Stimulated activated CD4-positive, alpha-beta T cell treated with anti-CD3 and anti-CD28 coated beads, Interleukin-4, amount 100 ng/mL, for 4 hours (primary cell): ENCODE measurements around the gene IFIT1B.
"Not testable (repeated sequence)": the region's sequence is repeated elsewhere in the genome, so short reads cannot be mapped to it uniquely, and the experiment has no call there.

ENCODE experiments used
- DNase-seq, 2 experiments: peaks; one replicate each; pipeline ENCODE4 v3.0.0-alpha.2; 2020

IFIT1B gene

DNA sequence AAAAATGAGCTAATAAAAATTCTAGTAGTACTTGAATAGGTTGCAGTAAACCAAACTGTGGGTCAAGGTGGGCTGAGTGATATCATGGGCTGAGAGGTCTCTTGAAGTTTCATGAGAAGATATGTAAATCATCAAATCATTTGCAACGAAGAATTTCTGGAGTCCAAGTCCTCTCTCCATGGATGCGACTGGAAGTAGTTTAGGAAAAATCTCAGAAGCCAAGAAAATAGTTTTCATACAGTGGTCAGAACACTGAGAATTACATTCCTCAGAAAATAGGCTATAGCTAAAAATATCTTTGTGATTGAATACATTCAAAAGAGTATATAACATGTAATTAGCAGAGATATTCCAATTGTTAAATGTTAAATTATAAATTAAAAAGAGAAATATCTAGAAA, 10.9 kb downstream of the IFIT1B start:
- DNase-seq, result no peak

DNA sequence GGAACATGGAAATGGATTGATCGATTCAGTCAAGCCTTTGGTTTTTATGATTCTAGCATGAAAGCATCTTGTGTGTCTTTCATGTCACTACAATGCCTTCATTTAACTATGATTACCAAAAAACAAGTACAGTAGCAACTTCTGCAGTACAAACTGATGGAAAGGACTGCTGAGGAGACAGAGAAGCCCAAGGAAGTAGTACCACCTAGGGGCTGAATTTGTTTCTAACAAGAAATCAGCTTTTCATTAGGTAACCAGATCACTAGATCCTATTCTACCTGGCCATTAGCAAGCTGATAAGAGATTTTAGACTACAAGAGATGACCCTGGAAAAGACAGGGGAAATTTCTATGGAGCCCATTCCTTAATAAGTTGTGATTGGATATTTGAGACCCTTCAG, 11.4 kb downstream of the IFIT1B start:
- DNase-seq, result no peak

DNA sequence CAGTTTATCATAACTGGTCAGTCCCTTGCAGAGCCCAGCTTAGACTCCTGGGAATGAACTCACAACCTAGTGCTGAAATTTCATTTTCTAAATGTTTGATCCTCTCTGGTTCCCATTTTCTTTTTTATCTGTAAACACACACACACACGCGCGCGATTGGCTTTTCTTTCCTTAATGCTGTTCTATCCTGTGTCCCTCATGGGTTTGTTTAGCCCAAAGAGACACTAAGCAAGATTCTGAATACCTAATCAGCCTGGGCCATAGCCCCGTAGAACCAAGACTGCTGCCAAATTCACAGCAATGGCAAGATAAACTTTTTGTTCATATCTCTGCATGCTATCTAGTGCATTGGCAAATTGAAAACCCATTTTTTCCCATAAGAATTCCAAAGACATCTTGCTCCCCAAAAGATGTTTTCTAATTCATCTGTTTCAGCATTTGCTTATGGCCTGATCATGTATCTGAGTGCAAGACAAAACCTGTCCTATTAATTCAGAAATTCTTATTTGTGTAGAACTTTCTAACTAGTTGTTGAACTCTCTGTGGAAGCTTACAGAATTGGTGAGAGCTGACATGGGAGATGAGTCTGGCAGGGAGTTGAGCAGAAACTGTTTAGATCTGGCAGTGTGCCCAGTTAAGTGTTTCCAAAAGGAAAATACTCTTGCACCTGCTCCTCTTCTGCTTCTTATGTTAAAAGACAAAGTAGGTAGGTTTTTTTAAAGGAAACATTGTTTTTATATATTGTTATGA, 12.8 kb downstream of the IFIT1B start:
- DNase-seq, result no peak

- DNase-seq, result not testable (repeated sequence)
Measured at GRCh38 chr10:89391226-89391576, 13.3 kb downstream of the IFIT1B start.

GRCh38 chr10:89391907-89392756, 14.3 kb downstream of the IFIT1B start, which contains the start of gene IFIT1:
TSS of gene IFIT1 (plus strand) at chr10:89392623. CDS start at chr10:89392713, 90 bp downstream.
- peak in 1 of 2 experiments; percentile 64 for DNase-seq

GRCh38 chr10:89392974-89393373, 15.1 kb downstream of the IFIT1B start:
- DNase-seq, result no peak

DNA sequence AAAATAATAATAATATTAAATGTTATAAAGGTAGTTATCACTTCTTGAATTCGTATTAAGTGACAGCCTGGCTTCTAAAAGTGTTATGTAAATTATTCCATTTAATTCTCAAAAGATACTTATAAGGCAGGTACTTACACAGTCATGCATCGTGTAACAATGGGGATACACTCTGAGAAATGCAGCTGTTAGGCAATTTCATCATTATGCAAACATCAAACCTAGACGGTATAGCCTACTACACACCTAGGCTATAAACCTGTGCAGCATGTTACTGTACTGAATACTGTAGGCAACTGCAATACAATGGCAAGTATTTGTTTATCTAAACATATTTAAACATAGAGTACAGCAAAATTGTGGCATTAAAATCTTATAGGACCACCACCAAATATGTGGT, 16.0 kb downstream of the IFIT1B start:
- DNase-seq, result no peak

- no peak for DNase-seq
Measured at GRCh38 chr10:89395141-89395540, 17.3 kb downstream of the IFIT1B start.

DNA sequence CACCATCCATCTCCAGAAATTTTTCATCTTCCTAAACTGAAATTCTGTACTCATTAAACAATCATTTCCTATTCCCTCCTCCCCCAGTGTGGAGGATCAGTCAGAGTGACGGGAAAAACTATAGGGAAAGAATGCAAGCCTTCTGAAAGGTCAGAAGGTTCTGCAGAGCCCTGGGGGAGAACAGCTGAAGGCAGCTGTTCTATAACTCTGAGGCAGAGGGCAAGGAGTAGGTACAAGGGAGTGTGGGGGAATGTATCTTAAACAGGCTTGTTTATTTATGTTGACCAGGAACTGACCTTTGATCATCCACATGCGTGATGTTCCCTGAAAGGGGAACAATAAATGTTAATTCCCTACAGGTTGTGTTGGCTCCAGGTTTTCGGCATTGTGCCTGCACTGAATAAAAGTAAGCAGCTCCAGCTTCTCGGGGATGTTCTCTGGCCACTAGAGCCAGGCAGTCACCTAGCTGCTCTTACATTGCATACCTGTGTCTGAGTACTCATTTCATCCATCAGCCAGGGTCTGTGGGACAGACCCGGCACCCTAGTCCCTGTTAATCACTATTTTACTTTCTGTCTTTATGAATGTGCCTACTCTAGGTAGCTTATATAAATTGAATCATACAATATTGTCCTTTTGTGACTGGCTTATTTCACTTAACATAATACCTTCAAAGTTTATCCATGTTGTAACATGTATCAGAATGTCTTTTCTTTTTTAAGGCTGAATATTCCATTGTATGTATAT, 20.3 kb downstream of the IFIT1B start:
- no peak for DNase-seq

DNA sequence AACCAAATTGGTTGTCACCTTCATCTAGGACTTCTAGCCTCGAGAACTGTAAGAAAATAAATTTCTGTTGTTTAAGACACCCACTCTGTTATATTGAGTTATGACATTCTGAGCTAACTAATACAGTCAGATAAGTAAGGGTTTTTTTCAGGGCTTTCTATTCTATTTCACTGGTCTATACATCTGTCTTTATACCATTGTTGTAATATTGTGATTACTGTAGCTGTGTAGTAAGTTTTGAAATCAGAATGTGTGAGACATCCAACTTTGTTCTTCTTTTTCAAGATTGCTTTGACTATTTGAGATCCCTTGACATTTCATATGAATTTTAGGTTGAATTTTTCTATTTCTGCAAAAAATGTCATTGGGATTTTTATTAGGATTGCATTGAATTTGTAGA, 22.1 kb downstream of the IFIT1B start:
- no peak for DNase-seq

GRCh38 chr10:89403043-89403442, 25.2 kb downstream of the IFIT1B start:
- DNase-seq, result no peak

DNA sequence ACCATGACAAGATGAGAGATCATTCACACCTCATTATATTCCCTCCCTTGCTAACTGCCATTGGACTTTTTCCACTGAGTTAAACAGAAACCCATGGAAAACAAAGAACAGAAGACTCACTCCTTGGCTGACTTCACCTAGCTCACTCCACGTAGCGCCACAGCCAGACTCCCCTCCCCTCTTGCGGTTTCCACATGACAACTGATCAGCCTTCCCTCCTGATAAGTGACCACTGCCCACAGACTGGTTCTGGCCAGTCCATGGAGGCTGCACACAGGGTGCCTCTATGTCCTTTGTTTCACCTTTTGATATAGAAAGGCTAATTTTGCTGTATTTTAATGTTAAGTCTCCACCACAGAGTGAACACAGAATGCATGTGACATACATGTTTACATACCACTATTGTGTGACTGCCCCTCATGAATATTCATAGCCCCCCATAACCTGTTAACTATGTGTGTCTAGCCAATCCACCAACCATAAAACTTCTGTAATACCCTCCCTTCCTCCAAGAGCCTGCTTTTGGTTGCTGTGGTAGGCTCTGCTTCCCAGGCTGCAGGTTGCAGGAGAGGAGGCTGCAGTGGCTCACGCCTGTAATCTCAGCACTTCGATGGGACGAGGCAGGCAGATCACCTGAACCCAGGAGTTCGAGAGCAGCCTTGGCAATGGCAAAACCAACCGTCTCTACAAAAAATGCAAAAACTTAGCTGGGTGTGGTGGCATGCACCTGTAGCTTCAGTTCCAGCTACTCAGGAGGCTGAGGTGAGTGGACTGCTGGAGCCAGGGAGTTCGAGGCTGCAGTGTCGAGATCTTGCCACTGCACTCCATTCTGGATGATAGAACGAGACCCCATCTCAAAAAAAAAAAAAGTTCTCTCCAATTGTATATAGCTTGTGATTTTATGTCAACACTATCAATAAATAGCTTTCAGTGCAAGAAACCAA, 26.5 kb downstream of the IFIT1B start:
- DNase-seq, result no peak

DNA sequence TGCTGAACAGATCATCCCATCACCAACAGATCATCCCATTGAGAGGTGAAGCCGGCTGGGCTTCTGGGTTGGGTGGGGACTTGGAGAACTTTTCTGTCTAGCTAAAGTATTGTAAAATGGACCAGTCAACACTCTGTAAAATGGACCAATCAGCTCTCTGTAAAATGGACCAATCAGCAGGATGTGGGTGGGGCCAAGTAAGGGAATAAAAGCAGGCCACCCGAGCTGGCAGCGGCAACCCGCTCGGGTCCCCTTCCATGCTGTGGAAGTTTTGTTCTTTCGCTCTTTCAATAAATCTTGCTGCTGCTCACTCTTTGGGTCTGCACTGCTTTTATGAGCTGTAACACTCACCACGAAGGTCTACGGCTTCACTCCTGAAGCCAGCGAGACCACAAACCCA, 28.3 kb downstream of the IFIT1B start:
- DNase-seq, result not testable (repeated sequence)

GRCh38 chr10:89407792-89408191, 29.9 kb downstream of the IFIT1B start:
- not testable (repeated sequence) for DNase-seq

- DNase-seq, result not testable (repeated sequence)
Measured at GRCh38 chr10:89409282-89409681, 31.4 kb downstream of the IFIT1B start.

DNA sequence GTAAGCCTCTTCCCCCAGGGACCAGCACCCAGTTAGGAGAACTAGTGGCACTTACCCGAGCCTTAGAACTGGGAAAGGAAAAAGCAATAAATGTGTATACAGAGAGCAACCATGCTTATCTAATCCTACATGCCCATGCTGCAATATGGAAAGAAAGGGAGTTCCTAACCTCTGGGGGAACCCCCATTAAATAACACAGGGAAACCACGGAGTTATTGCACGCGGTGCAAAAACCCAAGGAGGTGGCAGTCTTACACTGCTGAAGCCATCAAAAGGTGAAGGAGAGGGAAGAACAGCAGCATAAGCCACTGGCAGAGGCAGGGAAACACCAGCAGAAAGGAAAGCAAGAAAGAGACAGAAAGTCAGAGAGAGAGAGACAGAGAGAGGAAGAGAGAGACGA, 32.7 kb downstream of the IFIT1B start:
- not testable (repeated sequence) for DNase-seq

GRCh38 chr10:89411135-89411534, 33.3 kb downstream of the IFIT1B start:
- not testable (repeated sequence) for DNase-seq

GRCh38 chr10:89412276-89412675, 34.4 kb downstream of the IFIT1B start:
- peak in 1 of 2 experiments; percentile 55 for DNase-seq

GRCh38 chr10:89413398-89413912, 35.6 kb downstream of the IFIT1B start:
- no peak for DNase-seq

DNA sequence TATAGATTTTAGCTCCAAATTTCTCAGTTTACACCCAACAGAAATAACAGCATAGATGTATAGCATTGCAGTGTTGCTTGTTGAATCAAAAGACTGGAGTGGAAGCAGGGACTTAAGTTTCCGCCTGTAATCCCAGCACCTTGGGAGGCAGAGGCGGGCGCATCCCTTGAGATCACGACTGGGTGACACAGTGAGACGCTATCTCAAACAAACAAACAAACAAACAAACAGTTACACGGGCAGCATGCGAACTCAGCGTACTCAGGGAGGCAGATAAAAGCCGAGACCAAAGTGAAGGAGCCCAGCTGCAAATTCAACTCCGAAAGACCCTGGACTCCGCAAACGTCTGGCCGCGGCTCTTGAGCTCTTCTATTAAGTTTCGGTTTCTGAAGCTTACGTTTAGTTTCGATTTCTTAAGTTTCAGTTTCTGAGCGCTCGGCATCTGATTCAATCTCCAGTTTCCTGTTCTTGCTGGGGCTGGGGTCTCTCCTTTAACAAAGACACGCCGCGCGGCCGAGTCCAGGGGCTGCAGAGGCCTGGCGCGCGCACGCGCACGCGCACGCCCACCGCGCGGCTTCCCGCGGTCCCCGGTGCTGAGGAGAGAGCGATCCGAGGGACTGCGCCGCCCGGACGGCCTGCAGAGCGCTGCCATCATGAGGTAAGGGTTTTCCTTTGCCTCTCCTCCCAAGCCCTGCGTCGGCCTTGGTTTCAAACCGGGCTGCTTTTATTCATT, 36.5 kb downstream of the IFIT1B start, which contains the start of gene IFIT5:
IFIT5 (plus strand) TSS at position 423 of the 733 bp plus-strand sequence; CDS start at position 654, 231 bp downstream.
- peak; percentile 47 to 67 for DNase-seq
